Activated T-cell treated with anti-CD3 and anti-CD28 coated beads for 48 hours (primary cell): ENCODE measurements around the gene E2F8.

ENCODE experiments used
- DNase-seq: peaks from one replicate; pipeline ENCODE4 v3.0.0-alpha.2; 2020; ENCODE audit warnings: low read depth

Gene E2F8

GRCh38 chr11:19187114-19187832 is 53.5 kb downstream of the E2F8 start:
- DNase-seq, result no peak

- no peak for DNase-seq
Observed at GRCh38 chr11:19185516-19186052, 55.2 kb downstream of the E2F8 start.

GRCh38 chr11:19185036-19185435 is 55.7 kb downstream of the E2F8 start:
- DNase-seq, result no peak

GRCh38 chr11:19183646-19184045 is 57.1 kb downstream of the E2F8 start:
- no peak for DNase-seq

- DNase-seq, result no peak
Observed at GRCh38 chr11:19181531-19182261, 59.0 kb downstream of the E2F8 start.

- no peak for DNase-seq
Observed at GRCh38 chr11:19176629-19177186, 64.0 kb downstream of the E2F8 start.
